Spleen (tissue), 11 donors: ENCODE data around the gene RC3H2. TPM values are rescaled to one million over a fixed set of nuclear protein-coding genes. Genes with fewer than 3 reads are reported as not detected.

Source experiments
- DNase-seq: peaks from one replicate; pipeline ENCODE4 v3.0.0-alpha.2; 2020
- H3K27ac ChIP-seq, 8 donors: fragments of 200-600 bp; sonication (generic) in 7 of 8; 1 replicate in 4 of 8; 2 replicates in 4 of 8; pipeline versions ENCODE4 v1.5.0 to v1.8.0; 2016 to 2021; ENCODE audit warnings: inconsistent platforms in 4 of 8, mild to moderate bottlenecking in 4 of 8, moderate library complexity in 1 of 8
- H3K27me3 ChIP-seq, 7 donors: fragments of 200-600 bp; sonication (generic) in 6 of 7; replicated peaks in 1 of 7; 1 replicate in 4 of 7; 2 replicates in 3 of 7; pipeline versions ENCODE4 v1.5.0 to v1.8.0; 2016 to 2021; ENCODE audit warnings: inconsistent platforms in 3 of 7, mild to moderate bottlenecking in 1 of 7
- H3K36me3 ChIP-seq, 6 donors: fragments of 200-600 bp; sonication (generic) in 5 of 6; 1 replicate in 4 of 6; 2 replicates in 2 of 6; pipeline versions ENCODE4 v1.5.0 to v1.8.0; 2016 to 2021; ENCODE audit warnings: inconsistent platforms in 2 of 6
- H3K4me1 ChIP-seq, 6 donors: fragments of 200-600 bp; sonication (generic) in 5 of 6; 1 replicate in 3 of 6; 2 replicates in 3 of 6; pipeline versions ENCODE4 v1.5.0 to v1.8.0; 2016 to 2021; ENCODE audit warnings: inconsistent platforms in 3 of 6
- H3K4me3 ChIP-seq, 8 donors: fragments of 200-600 bp; sonication (generic) in 7 of 8; 1 replicate in 4 of 8; 2 replicates in 4 of 8; pipeline versions ENCODE4 v1.5.0 to v1.8.0; 2016 to 2021; ENCODE audit warnings: inconsistent platforms in 4 of 8, mild to moderate bottlenecking in 4 of 8, moderate library complexity in 2 of 8
- H3K9me3 ChIP-seq, 8 donors: fragments of 200-600 bp; sonication (generic) in 7 of 8; 1 replicate in 4 of 8; 2 replicates in 4 of 8; pipeline versions ENCODE4 v1.5.0 to v1.8.0; 2016 to 2021; ENCODE audit warnings: inconsistent platforms in 4 of 8
- POLR2A ChIP-seq, 3 donors: fragments of 450-650 bp; IDR thresholded peaks; one replicate each; pipeline ENCODE4 v1.5.1; 2017; ENCODE audit warnings: antibody characterized with exemption in 3 of 3, mild to moderate bottlenecking in 1 of 3
- POLR2AphosphoS5 ChIP-seq, 3 donors: sonication (generic); formaldehyde crosslinking; IDR thresholded peaks; one replicate each; pipeline ENCODE4 v1.5.1; 2017; ENCODE audit warnings: antibody characterized with exemption in 3 of 3
- WGBS, 5 donors: extraction: QIAGEN DNeasy Blood & Tissue Kit in 3 of 5; methylation state at CpG; one replicate each; pipeline versions ENCODE4 v1.1.5 to v1.1.7; 2013 to 2018; 5-methylcytosine and 5-hydroxymethylcytosine counted together
- intact Hi-C: fragments of 100-400 bp; cut with DNase I; formaldehyde crosslinking; loops from one replicate; pipeline ENCODE4 v1.15.0; 2023; ENCODE audit warnings: low total_unique reads
- polyA plus RNA-seq, 3 donors: library from polyadenylated mRNA; stranded (reverse); fragments of 200-250 nt; gene quantifications; one replicate each; pipeline ENCODE4 v1.2.1, GENCODE V29; 2013
- total RNA-seq, 7 donors: library from RNA; depleted of rRNA in 3 of 7; stranded (reverse); fragments of >200 nt in 3 of 7; fragmentation: NEBNext Ultra II Directional in 4 of 7; extraction: Animal tissue kit (Norgen Biotek cat#: 25700) in 4 of 7; gene quantifications; one replicate each; pipeline versions ENCODE4 v1.1.0 to v1.2.1, GENCODE V29; 2016 to 2021
- TF ChIP-seq, protein P1 (sequence below), 11 experiments: fragments of 200-600 bp in 7 of 11; fragments of 450-650 bp in 4 of 11; sonication (generic) in 4 of 11; IDR thresholded peaks in 8 of 11; conservative IDR thresholded peaks in 3 of 11; 1 replicate in 7 of 11; 2 replicates in 4 of 11; pipeline versions ENCODE4 v1.4.0 to v1.8.0; 2016 to 2021; ENCODE audit warnings: antibody characterized with exemption in 11 of 11, inconsistent platforms in 4 of 11, mild to moderate bottlenecking in 1 of 11
- donor health status: healthy with polysubstance abuse.
- donor health status: DM: no; HTN: no; CAD: no; lungs with moderate emphysema.
- donor health status: DM: no; HTN: no; CAD: no.
- donor health status: Bipolar disorder and iron deficiency.
- donor health status: healthy.
- donor health status: DM: no; HTN: no; CAD: no.
- donor health status: DM: yes; HTN: yes; CAD: no.

Gene RC3H2
- total and polyA plus RNA-seq, 10 donors = 8.3 to 78.7 (median 59.4) TPM

DNA sequence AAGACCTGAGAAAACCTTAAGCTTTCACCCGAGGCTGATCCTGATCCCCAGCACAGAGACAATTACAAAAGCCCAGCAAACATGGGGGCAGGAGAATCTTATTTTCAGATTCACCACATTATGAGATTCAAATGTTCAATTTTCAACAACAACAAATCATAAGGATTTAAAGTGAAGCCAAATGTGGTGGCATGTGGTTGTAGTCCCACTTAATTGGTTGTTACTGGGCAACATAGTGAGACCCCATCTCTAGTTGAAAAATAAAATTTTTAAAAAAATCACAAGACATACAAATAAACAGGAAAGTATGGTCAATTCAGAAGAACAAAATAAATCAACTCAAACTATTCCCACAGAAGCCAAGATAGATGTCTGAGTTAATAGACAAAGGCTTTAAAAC lies 31.7 kb upstream of the RC3H2 start:
- 79 to 85% (median 83%) methylated on average over 1 of the region's 1 CpG for WGBS, 5 donors
- Histone ChIP-seq H3K27ac (no peak overlapping the region), H3K36me3 (peaks cover 0 to 29% (median 13%) of the 10 kb centered on the region in 6 donors), H3K4me1 (peaks cover 17 to 60% (median 36%) of the 10 kb centered on the region in 6 donors), H3K9me3 (no peaks in the 10 kb centered on the region), H3K27me3 (no peaks in the 10 kb centered on the region), H3K4me3 (no peak overlapping the region)
- intact Hi-C loops = no loop called here
- TF ChIP-seq, protein P1, sequence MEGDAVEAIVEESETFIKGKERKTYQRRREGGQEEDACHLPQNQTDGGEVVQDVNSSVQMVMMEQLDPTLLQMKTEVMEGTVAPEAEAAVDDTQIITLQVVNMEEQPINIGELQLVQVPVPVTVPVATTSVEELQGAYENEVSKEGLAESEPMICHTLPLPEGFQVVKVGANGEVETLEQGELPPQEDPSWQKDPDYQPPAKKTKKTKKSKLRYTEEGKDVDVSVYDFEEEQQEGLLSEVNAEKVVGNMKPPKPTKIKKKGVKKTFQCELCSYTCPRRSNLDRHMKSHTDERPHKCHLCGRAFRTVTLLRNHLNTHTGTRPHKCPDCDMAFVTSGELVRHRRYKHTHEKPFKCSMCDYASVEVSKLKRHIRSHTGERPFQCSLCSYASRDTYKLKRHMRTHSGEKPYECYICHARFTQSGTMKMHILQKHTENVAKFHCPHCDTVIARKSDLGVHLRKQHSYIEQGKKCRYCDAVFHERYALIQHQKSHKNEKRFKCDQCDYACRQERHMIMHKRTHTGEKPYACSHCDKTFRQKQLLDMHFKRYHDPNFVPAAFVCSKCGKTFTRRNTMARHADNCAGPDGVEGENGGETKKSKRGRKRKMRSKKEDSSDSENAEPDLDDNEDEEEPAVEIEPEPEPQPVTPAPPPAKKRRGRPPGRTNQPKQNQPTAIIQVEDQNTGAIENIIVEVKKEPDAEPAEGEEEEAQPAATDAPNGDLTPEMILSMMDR (IDR thresholded peaks at IDR 0.05 in 8 of 11, conservative IDR thresholded peaks at IDR 0.05 in 3 of 11) = no peak
- no peak for TF ChIP-seq POLR2AphosphoS5 (IDR thresholded peaks at IDR 0.05)
- no peak for TF ChIP-seq POLR2A (IDR thresholded peaks at IDR 0.05)
- no peak for DNase-seq

DNA sequence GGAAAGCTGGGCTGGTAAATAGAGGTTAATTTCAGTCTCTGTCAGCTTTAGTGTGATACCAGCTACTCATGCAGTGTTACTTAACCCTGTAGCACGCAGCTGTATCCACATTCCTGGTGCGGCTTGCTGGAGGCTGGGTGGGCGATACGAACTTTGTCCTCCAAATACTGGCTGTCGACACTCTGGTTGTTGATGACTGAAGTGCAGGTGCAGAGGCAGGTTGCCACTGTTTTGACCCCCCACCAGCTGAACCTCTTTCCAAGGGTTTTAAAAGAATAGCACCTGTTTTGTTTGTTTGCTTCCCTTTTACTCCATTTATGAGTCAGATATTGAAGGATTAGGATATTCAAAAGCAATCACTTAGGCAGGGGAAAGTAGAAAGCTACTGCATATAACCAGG lies 31.3 kb upstream of the RC3H2 start:
- 95 to 100% (median 98%) methylated on average over 5 of the region's 5 CpGs for WGBS, 5 donors
- DNase-seq = no peak

DNA sequence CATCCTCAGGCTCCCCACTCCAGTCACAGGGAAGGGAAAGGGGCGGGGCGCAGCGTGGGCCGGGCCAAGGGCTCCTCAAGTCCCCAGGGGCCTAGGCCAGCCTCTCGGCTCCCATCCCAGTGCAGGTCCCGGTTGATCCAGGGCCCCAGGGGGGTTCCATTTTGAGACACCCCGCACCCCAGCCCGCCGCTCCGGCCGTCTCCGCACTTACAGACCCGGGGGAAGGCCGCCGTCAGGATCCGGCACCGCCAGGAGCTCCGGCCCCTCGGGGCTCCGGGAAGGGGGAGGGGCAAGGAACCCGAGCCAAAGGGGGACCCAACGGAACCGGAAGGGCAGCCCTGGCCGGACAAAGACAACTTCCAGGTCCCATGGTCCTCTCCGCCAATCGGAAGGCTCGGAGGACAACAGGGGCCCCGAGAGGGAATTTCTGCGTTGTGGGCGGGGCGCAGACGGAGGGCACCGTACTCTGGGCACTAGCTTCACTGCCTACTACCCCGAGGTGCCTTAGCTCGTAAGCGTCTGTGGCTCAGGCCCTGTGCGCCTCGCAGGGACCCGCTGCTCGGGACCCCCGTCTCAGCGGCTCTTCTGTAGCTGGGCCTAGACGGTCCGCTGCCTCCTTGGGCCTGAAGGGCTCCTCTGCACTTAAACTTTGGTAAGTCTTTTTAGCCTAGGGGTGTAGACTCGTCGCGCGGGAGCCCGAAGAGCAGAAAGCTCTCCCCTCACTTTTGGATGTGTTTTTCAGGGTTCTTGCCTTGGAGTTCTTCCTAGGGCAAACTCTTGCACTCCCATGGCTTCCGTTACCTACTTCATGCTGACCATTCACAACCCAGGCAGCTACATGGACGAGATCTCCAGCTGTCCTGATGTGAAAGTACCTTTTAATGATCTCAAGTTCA lies 26.3 kb upstream of the RC3H2 start, which contains the start of gene ZBTB26:
Gene ZBTB26, minus strand, starts transcription at position 287 of the 896 bp plus-strand sequence. CDS start 11,578 bp downstream, outside the sequence.
- WGBS, 5 donors = 0 to 1% (median 0%) methylated on average over 16 to 51 of the region's 51 CpGs
- TF ChIP-seq, protein P1 (IDR thresholded peaks at IDR 0.05 in 8 of 11, conservative IDR thresholded peaks at IDR 0.05 in 3 of 11) = no peak
- TF ChIP-seq POLR2A (IDR thresholded peaks at IDR 0.05) (no peak), POLR2AphosphoS5 (IDR thresholded peaks at IDR 0.05) (peak; percentile 85 to 88 (median 87))
- no peaks in the 10 kb centered on the region for H3K9me3 ChIP-seq
- H3K36me3 ChIP-seq = peaks cover 0 to 12% (median 4%) of the 10 kb centered on the region in 6 donors
- H3K27ac ChIP-seq = peak within 1 kb of the TSS; percentile 76 to 91 (median 86)
- H3K27me3 ChIP-seq = no peaks in the 10 kb centered on the region
- peak within 1 kb of the TSS; percentile 69 to 97 (median 77) for H3K4me3 ChIP-seq
- peak; percentile 98 for DNase-seq
- H3K4me1 ChIP-seq = peaks cover 22 to 84% (median 45%) of the 10 kb centered on the region in 6 donors
- intact Hi-C loops = no loop called here

More for the DNA sequence above, 31.3 kb upstream of the RC3H2 start:
- H3K27me3 ChIP-seq = no peaks in the 10 kb centered on the region
- no peak overlapping the region for H3K4me3 ChIP-seq
- no peaks in the 10 kb centered on the region for H3K9me3 ChIP-seq
- H3K4me1 ChIP-seq = peaks cover 15 to 58% (median 32%) of the 10 kb centered on the region in 6 donors
- peaks cover 0 to 29% (median 13%) of the 10 kb centered on the region in 6 donors for H3K36me3 ChIP-seq
- H3K27ac ChIP-seq = no peak overlapping the region
- intact Hi-C loops = no loop called here
- no peak for TF ChIP-seq POLR2A (IDR thresholded peaks at IDR 0.05)

DNA sequence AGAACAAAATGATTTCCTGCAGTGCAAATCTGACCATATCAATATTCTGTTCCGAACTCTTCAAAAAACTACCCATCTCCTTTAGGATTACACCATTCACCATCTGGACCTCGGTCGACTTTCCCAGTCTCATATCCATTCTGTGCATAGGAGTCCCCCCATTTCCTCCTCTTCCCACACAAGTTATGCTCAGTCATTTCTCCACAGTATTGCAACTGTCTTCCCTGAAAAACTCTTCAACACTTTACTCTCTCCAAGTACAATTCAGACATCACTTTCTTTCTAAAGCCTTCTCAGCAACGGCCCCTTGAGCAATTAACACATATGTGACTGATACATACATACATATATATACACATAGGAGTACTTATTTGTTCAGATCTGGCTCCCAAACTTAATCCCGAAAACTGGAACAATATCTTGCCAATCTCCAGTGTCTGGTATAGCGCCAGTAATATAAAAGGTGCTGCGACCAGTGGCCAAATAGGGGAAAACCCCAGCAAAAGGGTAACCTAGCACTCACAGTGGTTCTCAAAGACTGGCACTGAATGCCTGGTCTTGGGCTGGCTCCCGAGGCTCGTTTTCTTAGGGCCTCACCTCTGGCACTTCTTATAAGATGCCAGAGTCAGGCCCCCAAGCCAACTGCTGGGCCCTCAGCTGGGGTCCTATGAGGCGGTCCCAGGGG lies 25.5 kb upstream of the RC3H2 start:
- no peaks in the 10 kb centered on the region for H3K27me3 ChIP-seq
- TF ChIP-seq POLR2A (IDR thresholded peaks at IDR 0.05) = no peak
- TF ChIP-seq, protein P1 (IDR thresholded peaks at IDR 0.05 in 8 of 11, conservative IDR thresholded peaks at IDR 0.05 in 3 of 11) = no peak
- no peak for TF ChIP-seq POLR2AphosphoS5 (IDR thresholded peaks at IDR 0.05)
- peaks cover 22 to 82% (median 45%) of the 10 kb centered on the region in 6 donors for H3K4me1 ChIP-seq
- intact Hi-C loops = no loop called here
- peaks cover 0 to 7% (median 0%) of the 10 kb centered on the region in 6 donors for H3K36me3 ChIP-seq
- peak overlapping the region; percentile 69 to 97 (median 77) for H3K4me3 ChIP-seq
- WGBS, 5 donors = 26 to 45% (median 30%) methylated on average over 7 to 10 of the region's 10 CpGs
- H3K9me3 ChIP-seq = no peaks in the 10 kb centered on the region
- no peak for DNase-seq
- peak overlapping the region; percentile 76 to 91 (median 86) for H3K27ac ChIP-seq
